K562 (cell line): ENCODE results near the gene PLD6. TPM values are rescaled to one million over a fixed set of nuclear protein-coding genes. Genes with fewer than 3 reads are reported as not detected.

Source experiments
- HOXB6 ChIP-seq: fragments of 250-450 bp; sonication (Bioruptor Pico); IDR thresholded peaks from 2 replicates; pipeline ENCODE4 v1.5.1; 2022; ENCODE audit warnings: mild to moderate bottlenecking, borderline replicate concordance
- LEF1 ChIP-seq: fragments of 450-650 bp; IDR thresholded peaks from 2 replicates; pipeline ENCODE4 v1.6.1; 2016; ENCODE audit warnings: mild to moderate bottlenecking
- SIX5 ChIP-seq, 2 experiments: IDR thresholded peaks; 2 replicates each; pipeline ENCODE4 v1.6.1; 2011; ENCODE audit warnings: low read length in 2 of 2, borderline replicate concordance in 1 of 2, low read depth in 1 of 2, mild to moderate bottlenecking in 1 of 2, moderate library complexity in 1 of 2; ENCODE audit not compliant: insufficient read depth in 1 of 2
- ZNF174 ChIP-seq: fragments of 250-450 bp; sonication (Bioruptor Pico); IDR thresholded peaks from 2 replicates; pipeline ENCODE4 v1.4.0; 2020; ENCODE audit warnings: mild to moderate bottlenecking
- ZNF589 ChIP-seq: fragments of 200-800 bp; sonication (Bioruptor generic); IDR thresholded peaks from 2 replicates; pipeline ENCODE4 v1.6.1; 2016; ENCODE audit warnings: low read depth, missing genetic modification characterization, missing compliant biosample characterization
- polyA plus RNA-seq, 8 experiments: library from polyadenylated mRNA; depleted of rRNA in 4 of 8; stranded (reverse) in 5 of 8; unstranded in 3 of 8; fragments of >200 nt; fragmentation: Nextera tagmentation in 2 of 8; fragmentation: Illumina TruSeq in 1 of 8; extraction: Ambion mirVana in 2 of 8; extraction: Trizol in 1 of 8; gene quantifications; 2 replicates each; pipeline versions ENCODE4 v1.2.1 to v1.2.3, GENCODE V29; 2011 to 2014; ENCODE audit warnings: inconsistent platforms in 1 of 8, missing spikeins in 1 of 8
- total RNA-seq, 7 experiments: library from RNA; depleted of rRNA in 6 of 7; stranded (reverse); fragments of >200 nt in 6 of 7; fragmentation: Illumina TruSeq in 2 of 7; extraction: Trizol in 2 of 7; gene quantifications; 2 replicates each; pipeline versions ENCODE4 v1.2.1 to v1.2.3, GENCODE V29; 2011 to 2021; ENCODE audit warnings: low replicate concordance in 1 of 7
- TF ChIP-seq, protein P1 (sequence below): fragments of 450-650 bp; IDR thresholded peaks from 2 replicates; pipeline ENCODE4 v1.6.1; 2016; ENCODE audit warnings: mild to moderate bottlenecking, moderate library complexity
- TF ChIP-seq, protein P2 (sequence below): fragments of 450-650 bp; IDR thresholded peaks from 2 replicates; pipeline ENCODE4 v1.6.1; 2016; ENCODE audit warnings: missing biosample characterization, missing genetic modification characterization

PLD6 gene
- total and polyA plus RNA-seq, 9 of the 15 experiments (the other 6 are each of a cell fraction or from before 2014, with no cell fraction given), result 3.6 to 15.6 (median 10.0) TPM

DNA sequence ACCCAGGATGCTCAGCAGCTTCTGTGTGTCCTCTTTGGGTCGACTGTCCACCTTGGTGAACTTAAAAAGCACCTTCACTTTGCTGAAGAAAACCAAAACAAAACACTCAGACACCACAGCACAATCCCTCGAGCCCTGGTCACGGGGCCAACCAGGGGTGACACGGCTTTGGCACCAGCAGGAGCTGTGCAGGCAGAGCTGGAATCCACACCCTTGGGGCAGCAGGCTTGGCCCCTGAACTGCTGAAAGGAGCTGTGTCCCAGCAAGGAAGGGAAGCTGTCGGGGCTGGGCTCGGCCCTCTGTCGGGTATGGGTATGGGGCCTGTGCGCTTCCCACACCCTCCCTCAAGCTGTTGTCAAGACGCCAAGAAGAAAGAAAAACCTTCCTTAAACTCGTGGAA lies 7.6 kb upstream of the PLD6 start (continued):
- TF ChIP-seq, protein P1, sequence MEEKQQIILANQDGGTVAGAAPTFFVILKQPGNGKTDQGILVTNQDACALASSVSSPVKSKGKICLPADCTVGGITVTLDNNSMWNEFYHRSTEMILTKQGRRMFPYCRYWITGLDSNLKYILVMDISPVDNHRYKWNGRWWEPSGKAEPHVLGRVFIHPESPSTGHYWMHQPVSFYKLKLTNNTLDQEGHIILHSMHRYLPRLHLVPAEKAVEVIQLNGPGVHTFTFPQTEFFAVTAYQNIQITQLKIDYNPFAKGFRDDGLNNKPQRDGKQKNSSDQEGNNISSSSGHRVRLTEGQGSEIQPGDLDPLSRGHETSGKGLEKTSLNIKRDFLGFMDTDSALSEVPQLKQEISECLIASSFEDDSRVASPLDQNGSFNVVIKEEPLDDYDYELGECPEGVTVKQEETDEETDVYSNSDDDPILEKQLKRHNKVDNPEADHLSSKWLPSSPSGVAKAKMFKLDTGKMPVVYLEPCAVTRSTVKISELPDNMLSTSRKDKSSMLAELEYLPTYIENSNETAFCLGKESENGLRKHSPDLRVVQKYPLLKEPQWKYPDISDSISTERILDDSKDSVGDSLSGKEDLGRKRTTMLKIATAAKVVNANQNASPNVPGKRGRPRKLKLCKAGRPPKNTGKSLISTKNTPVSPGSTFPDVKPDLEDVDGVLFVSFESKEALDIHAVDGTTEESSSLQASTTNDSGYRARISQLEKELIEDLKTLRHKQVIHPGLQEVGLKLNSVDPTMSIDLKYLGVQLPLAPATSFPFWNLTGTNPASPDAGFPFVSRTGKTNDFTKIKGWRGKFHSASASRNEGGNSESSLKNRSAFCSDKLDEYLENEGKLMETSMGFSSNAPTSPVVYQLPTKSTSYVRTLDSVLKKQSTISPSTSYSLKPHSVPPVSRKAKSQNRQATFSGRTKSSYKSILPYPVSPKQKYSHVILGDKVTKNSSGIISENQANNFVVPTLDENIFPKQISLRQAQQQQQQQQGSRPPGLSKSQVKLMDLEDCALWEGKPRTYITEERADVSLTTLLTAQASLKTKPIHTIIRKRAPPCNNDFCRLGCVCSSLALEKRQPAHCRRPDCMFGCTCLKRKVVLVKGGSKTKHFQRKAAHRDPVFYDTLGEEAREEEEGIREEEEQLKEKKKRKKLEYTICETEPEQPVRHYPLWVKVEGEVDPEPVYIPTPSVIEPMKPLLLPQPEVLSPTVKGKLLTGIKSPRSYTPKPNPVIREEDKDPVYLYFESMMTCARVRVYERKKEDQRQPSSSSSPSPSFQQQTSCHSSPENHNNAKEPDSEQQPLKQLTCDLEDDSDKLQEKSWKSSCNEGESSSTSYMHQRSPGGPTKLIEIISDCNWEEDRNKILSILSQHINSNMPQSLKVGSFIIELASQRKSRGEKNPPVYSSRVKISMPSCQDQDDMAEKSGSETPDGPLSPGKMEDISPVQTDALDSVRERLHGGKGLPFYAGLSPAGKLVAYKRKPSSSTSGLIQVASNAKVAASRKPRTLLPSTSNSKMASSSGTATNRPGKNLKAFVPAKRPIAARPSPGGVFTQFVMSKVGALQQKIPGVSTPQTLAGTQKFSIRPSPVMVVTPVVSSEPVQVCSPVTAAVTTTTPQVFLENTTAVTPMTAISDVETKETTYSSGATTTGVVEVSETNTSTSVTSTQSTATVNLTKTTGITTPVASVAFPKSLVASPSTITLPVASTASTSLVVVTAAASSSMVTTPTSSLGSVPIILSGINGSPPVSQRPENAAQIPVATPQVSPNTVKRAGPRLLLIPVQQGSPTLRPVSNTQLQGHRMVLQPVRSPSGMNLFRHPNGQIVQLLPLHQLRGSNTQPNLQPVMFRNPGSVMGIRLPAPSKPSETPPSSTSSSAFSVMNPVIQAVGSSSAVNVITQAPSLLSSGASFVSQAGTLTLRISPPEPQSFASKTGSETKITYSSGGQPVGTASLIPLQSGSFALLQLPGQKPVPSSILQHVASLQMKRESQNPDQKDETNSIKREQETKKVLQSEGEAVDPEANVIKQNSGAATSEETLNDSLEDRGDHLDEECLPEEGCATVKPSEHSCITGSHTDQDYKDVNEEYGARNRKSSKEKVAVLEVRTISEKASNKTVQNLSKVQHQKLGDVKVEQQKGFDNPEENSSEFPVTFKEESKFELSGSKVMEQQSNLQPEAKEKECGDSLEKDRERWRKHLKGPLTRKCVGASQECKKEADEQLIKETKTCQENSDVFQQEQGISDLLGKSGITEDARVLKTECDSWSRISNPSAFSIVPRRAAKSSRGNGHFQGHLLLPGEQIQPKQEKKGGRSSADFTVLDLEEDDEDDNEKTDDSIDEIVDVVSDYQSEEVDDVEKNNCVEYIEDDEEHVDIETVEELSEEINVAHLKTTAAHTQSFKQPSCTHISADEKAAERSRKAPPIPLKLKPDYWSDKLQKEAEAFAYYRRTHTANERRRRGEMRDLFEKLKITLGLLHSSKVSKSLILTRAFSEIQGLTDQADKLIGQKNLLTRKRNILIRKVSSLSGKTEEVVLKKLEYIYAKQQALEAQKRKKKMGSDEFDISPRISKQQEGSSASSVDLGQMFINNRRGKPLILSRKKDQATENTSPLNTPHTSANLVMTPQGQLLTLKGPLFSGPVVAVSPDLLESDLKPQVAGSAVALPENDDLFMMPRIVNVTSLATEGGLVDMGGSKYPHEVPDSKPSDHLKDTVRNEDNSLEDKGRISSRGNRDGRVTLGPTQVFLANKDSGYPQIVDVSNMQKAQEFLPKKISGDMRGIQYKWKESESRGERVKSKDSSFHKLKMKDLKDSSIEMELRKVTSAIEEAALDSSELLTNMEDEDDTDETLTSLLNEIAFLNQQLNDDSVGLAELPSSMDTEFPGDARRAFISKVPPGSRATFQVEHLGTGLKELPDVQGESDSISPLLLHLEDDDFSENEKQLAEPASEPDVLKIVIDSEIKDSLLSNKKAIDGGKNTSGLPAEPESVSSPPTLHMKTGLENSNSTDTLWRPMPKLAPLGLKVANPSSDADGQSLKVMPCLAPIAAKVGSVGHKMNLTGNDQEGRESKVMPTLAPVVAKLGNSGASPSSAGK, result no peak
- TF ChIP-seq LEF1, result no peak
- no peak for TF ChIP-seq HOXB6
- TF ChIP-seq, protein P2, sequence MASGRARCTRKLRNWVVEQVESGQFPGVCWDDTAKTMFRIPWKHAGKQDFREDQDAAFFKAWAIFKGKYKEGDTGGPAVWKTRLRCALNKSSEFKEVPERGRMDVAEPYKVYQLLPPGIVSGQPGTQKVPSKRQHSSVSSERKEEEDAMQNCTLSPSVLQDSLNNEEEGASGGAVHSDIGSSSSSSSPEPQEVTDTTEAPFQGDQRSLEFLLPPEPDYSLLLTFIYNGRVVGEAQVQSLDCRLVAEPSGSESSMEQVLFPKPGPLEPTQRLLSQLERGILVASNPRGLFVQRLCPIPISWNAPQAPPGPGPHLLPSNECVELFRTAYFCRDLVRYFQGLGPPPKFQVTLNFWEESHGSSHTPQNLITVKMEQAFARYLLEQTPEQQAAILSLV (tag), result no peak
- TF ChIP-seq ZNF174 (CRISPR knock-in tag), result no peak
- TF ChIP-seq SIX5 (IDR thresholded peaks at IDR 0.05; ENCODE audit: borderline replicate concordance in 1 of 2, insufficient read depth in 1 of 2, low read depth in 1 of 2, low read length in 2 of 2), result no peak
- TF ChIP-seq ZNF589, result no peak
